HepG2 (cell line): Measurements from ENCODE around the gene NCOA3. TPM values are rescaled to one million over a fixed set of nuclear protein-coding genes. Genes with fewer than 3 reads are reported as not detected.
A peak's percentile ranks its signal among the peaks of the same experiment; 100 is the strongest.

Source experiments
- BRD4 ChIP-seq: sonication (generic); formaldehyde crosslinking; IDR thresholded peaks from 2 replicates; pipeline ENCODE4 v1.4.0; 2020; ENCODE audit warnings: missing genetic modification reagents
- CBX1 ChIP-seq: IDR thresholded peaks from one replicate; pipeline ENCODE4 v1.6.1; 2016; ENCODE audit warnings: antibody characterized with exemption, low read depth
- CREM ChIP-seq, 2 experiments: sonication (generic) in 1 of 2; formaldehyde crosslinking in 1 of 2; IDR thresholded peaks; 2 replicates each; pipeline versions ENCODE4 v1.4.0 to v1.6.1; 2016 to 2020; ENCODE audit warnings: antibody characterized with exemption in 1 of 2, mild to moderate bottlenecking in 1 of 2, missing genetic modification reagents in 1 of 2
- MEIS1 ChIP-seq: sonication (generic); formaldehyde crosslinking; IDR thresholded peaks from 2 replicates; pipeline ENCODE4 v1.9.0; 2021; ENCODE audit warnings: mild to moderate bottlenecking, missing genetic modification reagents, moderate library complexity, borderline replicate concordance
- MXD4 ChIP-seq: IDR thresholded peaks from 2 replicates; pipeline ENCODE4 v1.6.1; 2016; ENCODE audit warnings: mild to moderate bottlenecking, missing biosample characterization, missing genetic modification reagents
- MZF1 ChIP-seq: sonication (generic); formaldehyde crosslinking; IDR thresholded peaks from 2 replicates; pipeline ENCODE4 v1.8.1; 2023; ENCODE audit warnings: mild to moderate bottlenecking, missing genetic modification reagents, borderline replicate concordance
- RARA ChIP-seq: IDR thresholded peaks from 2 replicates; pipeline ENCODE4 v1.6.1; 2016; ENCODE audit warnings: missing genetic modification reagents, missing compliant biosample characterization
- ZBTB1 ChIP-seq: sonication (generic); formaldehyde crosslinking; IDR thresholded peaks from 2 replicates; pipeline ENCODE4 v1.4.0; 2020; ENCODE audit warnings: missing genetic modification reagents, borderline replicate concordance
- ZFP41 ChIP-seq: sonication (generic); formaldehyde crosslinking; IDR thresholded peaks from 2 replicates; pipeline ENCODE4 v1.4.0; 2020; ENCODE audit warnings: mild to moderate bottlenecking, missing genetic modification reagents, borderline replicate concordance
- ZFX ChIP-seq: sonication (generic); formaldehyde crosslinking; IDR thresholded peaks from 2 replicates; pipeline ENCODE4 v1.4.0; 2020; ENCODE audit warnings: mild to moderate bottlenecking, low read depth, missing genetic modification reagents, moderate library complexity
- ZNF124 ChIP-seq: sonication (generic); formaldehyde crosslinking; IDR thresholded peaks from 2 replicates; pipeline ENCODE4 v1.4.0; 2020; ENCODE audit warnings: missing genetic modification reagents
- ZNF143 ChIP-seq: sonication (generic); formaldehyde crosslinking; IDR thresholded peaks from 2 replicates; pipeline ENCODE4 v1.4.0; 2020; ENCODE audit warnings: missing genetic modification reagents
- ZNF234 ChIP-seq: sonication (generic); formaldehyde crosslinking; conservative IDR thresholded peaks from 2 replicates; pipeline ENCODE4 v1.5.1; 2020; ENCODE audit warnings: mild to moderate bottlenecking, missing genetic modification reagents
- ZNF282 ChIP-seq: fragments of 450-650 bp; IDR thresholded peaks from 2 replicates; pipeline ENCODE4 v1.6.1; 2018; ENCODE audit not compliant: partially characterized antibody
- ZNF547 ChIP-seq: sonication (generic); formaldehyde crosslinking; IDR thresholded peaks from 2 replicates; pipeline ENCODE4 v1.5.1; 2020; ENCODE audit warnings: mild to moderate bottlenecking, missing genetic modification reagents
- ZNF749 ChIP-seq: sonication (generic); formaldehyde crosslinking; IDR thresholded peaks from 2 replicates; pipeline ENCODE4 v1.8.0; 2022; ENCODE audit warnings: mild to moderate bottlenecking, missing genetic modification reagents, moderate library complexity, borderline replicate concordance
- polyA plus RNA-seq, 8 experiments: library from polyadenylated mRNA; depleted of rRNA in 3 of 8; stranded (reverse) in 7 of 8; unstranded in 1 of 8; fragments of >200 nt; fragmentation: Illumina TruSeq in 4 of 8; extraction: Trizol in 4 of 8; gene quantifications; 2 replicates each; pipeline versions ENCODE4 v1.2.1 to v1.2.3, GENCODE V29; 2011 to 2016; ENCODE audit warnings: low read depth in 4 of 8, missing spikeins in 1 of 8, mixed read lengths in 1 of 8; ENCODE audit not compliant: insufficient read depth in 1 of 8
- total RNA-seq, 5 experiments: library from RNA; depleted of rRNA; stranded (reverse); fragments of >200 nt; fragmentation: Illumina TruSeq; extraction: Trizol; gene quantifications; 2 replicates each; pipeline ENCODE4 v1.2.3, GENCODE V29; 2016; ENCODE audit warnings: low read depth in 1 of 5
- TF ChIP-seq, protein P1 (sequence below): fragments of 450-650 bp; IDR thresholded peaks from 2 replicates; pipeline ENCODE4 v1.6.1; 2016
- TF ChIP-seq, protein P2 (sequence below): sonication (generic); formaldehyde crosslinking; IDR thresholded peaks from 2 replicates; pipeline ENCODE4 v1.4.0; 2020; ENCODE audit warnings: mild to moderate bottlenecking, missing genetic modification reagents
- TF ChIP-seq, protein P3 (sequence below): sonication (generic); formaldehyde crosslinking; IDR thresholded peaks from 2 replicates; pipeline ENCODE4 v1.9.0; 2022; ENCODE audit warnings: low read depth, missing genetic modification reagents
- TF ChIP-seq, protein P4 (sequence below): sonication (generic); formaldehyde crosslinking; IDR thresholded peaks from 2 replicates; pipeline ENCODE4 v1.4.0; 2020; ENCODE audit warnings: mild to moderate bottlenecking, missing genetic modification reagents
- TF ChIP-seq, protein P5 (sequence below): sonication (generic); formaldehyde crosslinking; IDR thresholded peaks from 2 replicates; pipeline ENCODE4 v1.4.0; 2020; ENCODE audit warnings: missing genetic modification reagents

The NCOA3 gene
- total and polyA plus RNA-seq, 2 of the 13 experiments (the other 11 are each of a cell fraction or from before 2014, with no cell fraction given) = 35.0 to 56.8 TPM

DNA sequence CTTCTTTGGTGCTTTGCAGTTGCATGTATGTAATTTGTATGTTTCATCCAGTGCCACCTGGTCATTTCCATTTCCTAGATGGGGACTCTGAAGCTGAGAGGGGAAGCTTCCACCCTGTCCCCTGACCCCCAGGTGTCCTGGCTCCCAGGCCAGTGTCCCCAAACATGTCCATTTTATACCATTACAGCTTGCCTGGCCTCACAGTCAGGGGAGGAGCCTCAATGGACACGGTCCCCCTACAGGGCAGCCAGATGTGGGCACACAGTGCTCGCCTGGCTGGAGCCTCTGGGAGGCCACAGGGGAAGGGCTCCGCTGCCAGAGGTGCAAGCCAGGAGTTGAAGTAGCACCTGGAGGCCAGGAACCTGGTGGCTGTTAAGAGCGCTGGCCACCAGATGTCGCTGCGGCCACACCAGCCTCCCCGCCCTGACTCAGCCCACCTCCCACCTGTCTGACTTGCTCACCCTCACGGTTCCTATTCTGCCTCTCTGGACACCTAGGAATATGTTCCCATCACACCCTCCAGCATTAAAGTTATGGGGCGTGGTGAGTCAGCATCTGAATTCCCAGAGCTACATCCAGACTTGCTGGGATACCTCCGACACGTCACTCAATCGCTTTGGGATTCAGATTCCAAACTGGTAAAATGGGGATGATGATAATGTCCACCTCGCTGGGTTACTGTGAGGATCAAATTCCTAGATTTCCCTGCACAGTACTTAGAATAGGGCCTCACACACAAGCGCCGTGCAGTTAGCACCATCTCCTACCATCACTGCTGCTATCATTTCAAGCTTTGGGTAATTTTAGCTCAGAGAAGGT is 176.2 kb downstream of the NCOA3 start (continued):
- TF ChIP-seq, protein P1, sequence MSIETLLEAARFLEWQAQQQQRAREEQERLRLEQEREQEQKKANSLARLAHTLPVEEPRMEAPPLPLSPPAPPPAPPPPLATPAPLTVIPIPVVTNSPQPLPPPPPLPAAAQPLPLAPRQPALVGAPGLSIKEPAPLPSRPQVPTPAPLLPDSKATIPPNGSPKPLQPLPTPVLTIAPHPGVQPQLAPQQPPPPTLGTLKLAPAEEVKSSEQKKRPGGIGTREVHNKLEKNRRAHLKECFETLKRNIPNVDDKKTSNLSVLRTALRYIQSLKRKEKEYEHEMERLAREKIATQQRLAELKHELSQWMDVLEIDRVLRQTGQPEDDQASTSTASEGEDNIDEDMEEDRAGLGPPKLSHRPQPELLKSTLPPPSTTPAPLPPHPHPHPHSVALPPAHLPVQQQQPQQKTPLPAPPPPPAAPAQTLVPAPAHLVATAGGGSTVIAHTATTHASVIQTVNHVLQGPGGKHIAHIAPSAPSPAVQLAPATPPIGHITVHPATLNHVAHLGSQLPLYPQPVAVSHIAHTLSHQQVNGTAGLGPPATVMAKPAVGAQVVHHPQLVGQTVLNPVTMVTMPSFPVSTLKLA = no peak
- TF ChIP-seq ZNF143 (CRISPR knock-in tag) = no peak
- no peak for TF ChIP-seq ZBTB1 (CRISPR knock-in tag)
- TF ChIP-seq ZNF234 (CRISPR knock-in tag) = no peak
- TF ChIP-seq ZNF124 (CRISPR knock-in tag) = 0 out of 2 replicates have a peak, but pooled peaks have one; percentile 53
- no peak for TF ChIP-seq ZFP41 (CRISPR knock-in tag)
- no peak for TF ChIP-seq MEIS1 (CRISPR knock-in tag)
- TF ChIP-seq RARA = peak; percentile 48; the same call in 1 of the 2 replicates
- no peak for TF ChIP-seq CREM (IDR thresholded peaks at IDR 0.05)
- TF ChIP-seq CREM (CRISPR knock-in tag; IDR thresholded peaks at IDR 0.05) = no peak
- TF ChIP-seq, protein P2, sequence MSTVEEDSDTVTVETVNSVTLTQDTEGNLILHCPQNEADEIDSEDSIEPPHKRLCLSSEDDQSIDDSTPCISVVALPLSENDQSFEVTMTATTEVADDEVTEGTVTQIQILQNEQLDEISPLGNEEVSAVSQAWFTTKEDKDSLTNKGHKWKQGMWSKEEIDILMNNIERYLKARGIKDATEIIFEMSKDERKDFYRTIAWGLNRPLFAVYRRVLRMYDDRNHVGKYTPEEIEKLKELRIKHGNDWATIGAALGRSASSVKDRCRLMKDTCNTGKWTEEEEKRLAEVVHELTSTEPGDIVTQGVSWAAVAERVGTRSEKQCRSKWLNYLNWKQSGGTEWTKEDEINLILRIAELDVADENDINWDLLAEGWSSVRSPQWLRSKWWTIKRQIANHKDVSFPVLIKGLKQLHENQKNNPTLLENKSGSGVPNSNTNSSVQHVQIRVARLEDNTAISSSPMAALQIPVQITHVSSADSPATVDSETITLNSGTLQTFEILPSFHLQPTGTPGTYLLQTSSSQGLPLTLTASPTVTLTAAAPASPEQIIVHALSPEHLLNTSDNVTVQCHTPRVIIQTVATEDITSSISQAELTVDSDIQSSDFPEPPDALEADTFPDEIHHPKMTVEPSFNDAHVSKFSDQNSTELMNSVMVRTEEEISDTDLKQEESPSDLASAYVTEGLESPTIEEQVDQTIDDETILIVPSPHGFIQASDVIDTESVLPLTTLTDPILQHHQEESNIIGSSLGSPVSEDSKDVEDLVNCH (CRISPR knock-in tag) = no peak
- no peak for TF ChIP-seq ZFX
- TF ChIP-seq ZNF547 = no peak
- TF ChIP-seq, protein P3, sequence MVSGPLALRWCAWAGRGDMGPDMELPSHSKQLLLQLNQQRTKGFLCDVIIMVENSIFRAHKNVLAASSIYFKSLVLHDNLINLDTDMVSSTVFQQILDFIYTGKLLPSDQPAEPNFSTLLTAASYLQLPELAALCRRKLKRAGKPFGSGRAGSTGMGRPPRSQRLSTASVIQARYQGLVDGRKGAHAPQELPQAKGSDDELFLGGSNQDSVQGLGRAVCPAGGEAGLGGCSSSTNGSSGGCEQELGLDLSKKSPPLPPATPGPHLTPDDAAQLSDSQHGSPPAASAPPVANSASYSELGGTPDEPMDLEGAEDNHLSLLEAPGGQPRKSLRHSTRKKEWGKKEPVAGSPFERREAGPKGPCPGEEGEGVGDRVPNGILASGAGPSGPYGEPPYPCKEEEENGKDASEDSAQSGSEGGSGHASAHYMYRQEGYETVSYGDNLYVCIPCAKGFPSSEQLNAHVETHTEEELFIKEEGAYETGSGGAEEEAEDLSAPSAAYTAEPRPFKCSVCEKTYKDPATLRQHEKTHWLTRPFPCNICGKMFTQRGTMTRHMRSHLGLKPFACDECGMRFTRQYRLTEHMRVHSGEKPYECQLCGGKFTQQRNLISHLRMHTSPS (CRISPR knock-in tag) = no peak
- no peak for TF ChIP-seq ZNF282
- no peak for TF ChIP-seq MZF1
- no peak for TF ChIP-seq ZNF749 (CRISPR knock-in tag)
- TF ChIP-seq CBX1 = peak; percentile 87
- no peak for TF ChIP-seq BRD4 (CRISPR knock-in tag)
- peak; percentile 83 for TF ChIP-seq MXD4 (CRISPR knock-in tag)
- TF ChIP-seq, protein P4, sequence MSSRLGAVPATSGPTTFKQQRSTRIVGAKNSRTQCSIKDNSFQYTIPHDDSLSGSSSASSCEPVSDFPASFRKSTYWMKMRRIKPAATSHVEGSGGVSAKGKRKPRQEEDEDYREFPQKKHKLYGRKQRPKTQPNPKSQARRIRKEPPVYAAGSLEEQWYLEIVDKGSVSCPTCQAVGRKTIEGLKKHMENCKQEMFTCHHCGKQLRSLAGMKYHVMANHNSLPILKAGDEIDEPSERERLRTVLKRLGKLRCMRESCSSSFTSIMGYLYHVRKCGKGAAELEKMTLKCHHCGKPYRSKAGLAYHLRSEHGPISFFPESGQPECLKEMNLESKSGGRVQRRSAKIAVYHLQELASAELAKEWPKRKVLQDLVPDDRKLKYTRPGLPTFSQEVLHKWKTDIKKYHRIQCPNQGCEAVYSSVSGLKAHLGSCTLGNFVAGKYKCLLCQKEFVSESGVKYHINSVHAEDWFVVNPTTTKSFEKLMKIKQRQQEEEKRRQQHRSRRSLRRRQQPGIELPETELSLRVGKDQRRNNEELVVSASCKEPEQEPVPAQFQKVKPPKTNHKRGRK (CRISPR knock-in tag) = no peak
- TF ChIP-seq, protein P5, sequence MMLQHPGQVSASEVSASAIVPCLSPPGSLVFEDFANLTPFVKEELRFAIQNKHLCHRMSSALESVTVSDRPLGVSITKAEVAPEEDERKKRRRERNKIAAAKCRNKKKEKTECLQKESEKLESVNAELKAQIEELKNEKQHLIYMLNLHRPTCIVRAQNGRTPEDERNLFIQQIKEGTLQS (CRISPR knock-in tag) = peak; percentile 67
